HFFc6 (cell line): Measurements from ENCODE around the gene CCS. TPM values are rescaled to one million over a fixed set of nuclear protein-coding genes. Genes with fewer than 3 reads are reported as not detected.
"Not testable (repeated sequence)": the region's sequence is repeated elsewhere in the genome, so short reads cannot be mapped to it uniquely, and the experiment has no call there.

ENCODE experiments used
- DNase-seq: peaks from one replicate; pipeline ENCODE4 v3.0.0-alpha.2; 2018
- H3K27ac Mint-ChIP-seq: 2 replicates; pipeline ENCODE4 v1.8.0; 2020; ENCODE audit warnings: mild to moderate bottlenecking, mixed read lengths
- H3K27me3 Mint-ChIP-seq: 2 replicates; pipeline ENCODE4 v1.8.0; 2021; ENCODE audit warnings: mild to moderate bottlenecking, moderate library complexity, mixed read lengths; ENCODE audit not compliant: insufficient read depth
- H3K36me3 Mint-ChIP-seq: 2 replicates; pipeline ENCODE4 v1.8.0; 2021; ENCODE audit warnings: low read depth, mixed read lengths
- H3K4me1 Mint-ChIP-seq: 2 replicates; pipeline ENCODE4 v1.8.0; 2020; ENCODE audit warnings: low read depth, mixed read lengths
- H3K4me3 Mint-ChIP-seq: 2 replicates; pipeline ENCODE4 v1.8.0; 2020; ENCODE audit warnings: mild to moderate bottlenecking, moderate library complexity, mixed read lengths
- H3K9me3 Mint-ChIP-seq: 2 replicates; pipeline ENCODE4 v1.8.0; 2020; ENCODE audit warnings: mild to moderate bottlenecking, mixed read lengths
- total RNA-seq, 6 experiments: library from RNA; stranded (reverse); fragmentation: NEBNext Ultra II Directional; extraction: Animal tissue kit (Norgen Biotek cat#: 25700); gene quantifications; 2 replicates in 1 of 6; 3 replicates in 5 of 6; pipeline ENCODE4 v1.2.3, GENCODE V29; 2021
- TF ChIP-seq, protein P1 (sequence below): fragments of 200-600 bp; sonication (generic); IDR thresholded peaks from 2 replicates; pipeline ENCODE4 v1.5.0; 2021; ENCODE audit warnings: antibody characterized with exemption, mild to moderate bottlenecking

The CCS gene
- total RNA-seq, 6 experiments from 2014 or later = 25.8 to 27.4 (median 26.5) TPM

- H3K27me3 Mint-ChIP-seq = no peaks in the 10 kb centered on the region
- H3K36me3 Mint-ChIP-seq = 0 out of 2 replicates have a peak, but pooled peaks cover 4% of the 10 kb centered on the region
- no peak for DNase-seq
- no peak overlapping the region for H3K4me3 Mint-ChIP-seq
- no peak overlapping the region for H3K27ac Mint-ChIP-seq
- H3K4me1 Mint-ChIP-seq = peaks cover 8% of the 10 kb centered on the region
- H3K9me3 Mint-ChIP-seq = no peaks in the 10 kb centered on the region
- TF ChIP-seq, protein P1, sequence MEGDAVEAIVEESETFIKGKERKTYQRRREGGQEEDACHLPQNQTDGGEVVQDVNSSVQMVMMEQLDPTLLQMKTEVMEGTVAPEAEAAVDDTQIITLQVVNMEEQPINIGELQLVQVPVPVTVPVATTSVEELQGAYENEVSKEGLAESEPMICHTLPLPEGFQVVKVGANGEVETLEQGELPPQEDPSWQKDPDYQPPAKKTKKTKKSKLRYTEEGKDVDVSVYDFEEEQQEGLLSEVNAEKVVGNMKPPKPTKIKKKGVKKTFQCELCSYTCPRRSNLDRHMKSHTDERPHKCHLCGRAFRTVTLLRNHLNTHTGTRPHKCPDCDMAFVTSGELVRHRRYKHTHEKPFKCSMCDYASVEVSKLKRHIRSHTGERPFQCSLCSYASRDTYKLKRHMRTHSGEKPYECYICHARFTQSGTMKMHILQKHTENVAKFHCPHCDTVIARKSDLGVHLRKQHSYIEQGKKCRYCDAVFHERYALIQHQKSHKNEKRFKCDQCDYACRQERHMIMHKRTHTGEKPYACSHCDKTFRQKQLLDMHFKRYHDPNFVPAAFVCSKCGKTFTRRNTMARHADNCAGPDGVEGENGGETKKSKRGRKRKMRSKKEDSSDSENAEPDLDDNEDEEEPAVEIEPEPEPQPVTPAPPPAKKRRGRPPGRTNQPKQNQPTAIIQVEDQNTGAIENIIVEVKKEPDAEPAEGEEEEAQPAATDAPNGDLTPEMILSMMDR = no peak
Measured at GRCh38 chr11:66598993-66599392, 6.0 kb downstream of the CCS start.

DNA sequence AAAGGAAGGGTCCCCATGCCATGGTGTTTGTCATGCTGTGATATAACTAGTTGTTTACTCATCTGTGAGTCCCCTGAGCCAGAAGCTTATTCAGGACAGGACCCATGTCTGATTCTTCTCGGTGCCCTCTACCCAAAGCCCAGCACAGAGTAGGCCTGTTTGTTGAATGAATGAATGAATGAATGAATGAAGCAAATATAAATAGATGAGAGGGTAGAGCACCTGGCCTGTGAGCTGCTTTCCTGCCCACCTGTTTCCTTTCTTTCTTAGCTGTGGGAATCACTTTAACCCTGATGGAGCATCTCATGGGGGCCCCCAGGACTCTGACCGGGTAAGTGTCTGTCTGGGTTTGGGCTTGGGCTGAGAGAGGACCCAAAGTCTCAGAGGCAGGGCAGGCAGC, 7.2 kb downstream of the CCS start:
- peaks cover 8% of the 10 kb centered on the region for H3K4me1 Mint-ChIP-seq
- no peaks in the 10 kb centered on the region for H3K9me3 Mint-ChIP-seq
- no peak overlapping the region for H3K4me3 Mint-ChIP-seq
- no peaks in the 10 kb centered on the region for H3K27me3 Mint-ChIP-seq
- H3K27ac Mint-ChIP-seq = no peak overlapping the region
- 0 out of 2 replicates have a peak, but pooled peaks cover 4% of the 10 kb centered on the region for H3K36me3 Mint-ChIP-seq
- DNase-seq = no peak
- TF ChIP-seq, protein P1 = no peak

DNA sequence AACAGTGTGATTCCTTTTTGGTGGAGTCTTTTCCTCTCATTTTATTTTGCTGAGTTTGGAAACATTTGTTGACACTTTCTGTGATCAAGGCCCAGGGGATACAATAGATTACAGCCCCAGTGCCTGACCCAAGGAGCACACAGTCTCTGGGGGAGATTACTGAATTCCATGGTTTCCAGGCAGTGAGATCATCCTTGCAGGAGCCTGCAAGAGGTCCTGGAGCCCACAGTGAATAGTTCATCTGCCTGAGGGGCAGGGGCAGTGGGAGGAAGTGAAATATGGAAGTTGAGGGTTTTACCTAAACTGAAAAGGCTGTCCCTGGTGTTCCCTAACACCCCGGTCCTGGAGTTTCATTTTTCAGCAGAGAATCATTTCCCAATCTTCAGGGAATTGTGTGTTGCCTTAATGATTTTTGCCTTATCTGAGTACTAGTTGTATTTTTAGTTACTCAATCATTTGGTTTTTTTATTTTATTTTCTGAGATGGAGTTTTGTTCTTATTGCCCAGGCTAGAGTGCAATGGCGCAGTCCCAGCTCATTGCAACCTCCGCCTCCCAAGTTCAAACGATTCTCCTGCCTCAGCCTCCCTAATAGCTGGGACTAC, 7.7 kb downstream of the CCS start:
- DNase-seq = no peak
- no peak overlapping the region for H3K4me3 Mint-ChIP-seq

DNA sequence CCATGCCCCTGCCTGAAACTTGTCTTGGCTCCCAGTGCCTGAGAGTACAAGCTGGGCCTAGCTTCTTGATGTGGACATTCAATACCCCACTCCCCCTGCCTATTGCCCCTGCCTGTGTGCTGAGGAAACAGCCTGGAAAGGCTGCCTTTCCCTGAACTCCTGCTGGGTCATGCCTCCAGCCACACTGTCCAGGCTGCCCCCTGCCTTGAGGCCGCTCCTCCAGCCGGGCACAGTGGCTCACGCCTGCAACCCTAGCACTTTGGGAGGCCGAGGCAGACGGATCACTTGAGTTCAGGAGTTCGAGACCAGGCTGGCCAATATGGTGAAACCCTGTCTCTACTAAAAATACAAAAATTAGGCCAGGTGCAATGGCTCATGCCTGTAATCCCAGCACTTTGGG, 10.1 kb downstream of the CCS start:
- H3K27me3 Mint-ChIP-seq = no peaks in the 10 kb centered on the region
- H3K36me3 Mint-ChIP-seq = 0 out of 2 replicates have a peak, but pooled peaks cover 4% of the 10 kb centered on the region
- TF ChIP-seq, protein P1 = no peak
- no peaks in the 10 kb centered on the region for H3K9me3 Mint-ChIP-seq
- no peak overlapping the region for H3K27ac Mint-ChIP-seq
- DNase-seq = no peak
- H3K4me3 Mint-ChIP-seq = no peak overlapping the region
- H3K4me1 Mint-ChIP-seq = peaks cover 19% of the 10 kb centered on the region

More for the DNA sequence above, 7.7 kb downstream of the CCS start:
- TF ChIP-seq, protein P1 = no peak
- Mint-ChIP-seq H3K4me1 (peaks cover 8% of the 10 kb centered on the region), H3K27me3 (no peaks in the 10 kb centered on the region), H3K9me3 (no peaks in the 10 kb centered on the region), H3K36me3 (0 out of 2 replicates have a peak, but pooled peaks cover 4% of the 10 kb centered on the region), H3K27ac (no peak overlapping the region)

DNA sequence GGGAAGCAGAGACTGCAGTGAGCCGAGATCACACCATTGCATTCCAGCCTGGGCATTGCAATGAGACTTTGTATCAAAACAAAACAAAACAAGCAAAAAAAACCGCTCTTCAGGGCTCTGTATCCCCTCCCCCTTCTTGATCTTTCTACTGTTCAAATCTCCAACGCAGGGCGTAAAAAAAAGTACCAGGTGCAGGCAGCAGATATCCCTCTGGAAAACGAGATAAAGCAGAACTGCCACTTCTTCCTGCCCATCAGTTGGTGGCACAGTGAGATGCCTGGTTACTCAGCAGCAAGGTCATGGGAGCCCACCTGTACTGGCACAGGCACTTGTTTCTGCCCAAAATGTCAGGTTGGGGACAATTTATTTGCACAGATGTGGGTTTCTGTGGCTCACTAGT, 11.2 kb downstream of the CCS start:
- H3K27ac Mint-ChIP-seq = no peak overlapping the region
- 0 out of 2 replicates have a peak, but pooled peaks cover 4% of the 10 kb centered on the region for H3K36me3 Mint-ChIP-seq
- TF ChIP-seq, protein P1 = no peak
- H3K9me3 Mint-ChIP-seq = no peaks in the 10 kb centered on the region
- H3K4me1 Mint-ChIP-seq = peaks cover 19% of the 10 kb centered on the region
- no peaks in the 10 kb centered on the region for H3K27me3 Mint-ChIP-seq
- DNase-seq = no peak
- H3K4me3 Mint-ChIP-seq = no peak overlapping the region

DNA sequence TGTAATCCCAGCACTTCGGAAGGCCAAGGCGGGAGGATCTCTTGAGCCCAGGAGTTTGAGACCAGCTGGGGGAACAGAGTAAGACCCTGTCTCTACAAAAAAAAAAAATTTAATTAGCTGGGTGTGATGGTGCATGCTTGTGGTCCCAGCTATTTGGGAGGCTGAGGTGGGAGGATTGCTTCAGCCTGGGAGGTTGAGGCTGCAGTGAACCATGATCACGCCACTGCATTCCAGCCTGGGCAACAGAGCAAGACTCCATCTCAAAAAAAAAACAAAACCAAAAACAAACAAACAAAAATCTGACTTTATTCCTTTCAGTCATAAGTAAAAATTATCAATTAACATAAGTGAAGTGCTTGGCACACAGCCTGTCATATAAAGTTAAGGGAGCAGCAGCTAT, 13.6 kb downstream of the CCS start:
- not testable (repeated sequence) for H3K36me3 Mint-ChIP-seq, DNase-seq, H3K27me3 Mint-ChIP-seq, H3K4me3 Mint-ChIP-seq, H3K9me3 Mint-ChIP-seq, H3K27ac Mint-ChIP-seq
- peaks cover 19% of the 10 kb centered on the region for H3K4me1 Mint-ChIP-seq
